Lower leg skin (tissue), 3 donors: ENCODE data around the gene OSBPL9.

Source experiments
- POLR2A ChIP-seq, 2 donors: fragments of 450-650 bp; IDR thresholded peaks; one replicate each; pipeline ENCODE4 v1.6.1; 2016 to 2017; ENCODE audit warnings: antibody characterized with exemption in 2 of 2, mild to moderate bottlenecking in 1 of 2, moderate library complexity in 1 of 2
- TF ChIP-seq, protein P1 (sequence below), 3 donors: fragments of 450-650 bp; IDR thresholded peaks; one replicate each; pipeline ENCODE4 v1.5.1; 2016; ENCODE audit warnings: antibody characterized with exemption in 3 of 3, mild to moderate bottlenecking in 3 of 3, moderate library complexity in 2 of 3

DNA sequence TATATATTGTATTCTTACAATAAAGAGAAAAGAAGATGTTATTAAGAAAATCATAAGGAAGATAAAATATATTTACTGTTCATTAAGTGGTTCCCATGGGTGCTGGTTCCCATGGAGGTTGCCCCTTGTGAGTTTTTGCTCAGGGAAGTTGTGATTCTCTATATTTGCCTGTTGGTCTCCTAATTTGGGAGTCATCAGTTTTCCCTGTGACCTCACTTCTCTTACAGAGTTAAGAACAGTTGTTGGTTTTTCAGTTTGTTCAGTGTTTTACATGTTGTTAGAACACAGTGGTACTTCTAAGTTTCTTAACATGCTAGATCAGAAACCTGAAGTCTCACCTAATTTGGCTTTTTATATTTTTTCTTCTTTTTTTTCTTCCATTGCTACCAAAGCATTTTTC lies 109.2 kb downstream of the OSBPL9 start:
- no peak for TF ChIP-seq POLR2A (IDR thresholded peaks at IDR 0.05)
- TF ChIP-seq, protein P1, sequence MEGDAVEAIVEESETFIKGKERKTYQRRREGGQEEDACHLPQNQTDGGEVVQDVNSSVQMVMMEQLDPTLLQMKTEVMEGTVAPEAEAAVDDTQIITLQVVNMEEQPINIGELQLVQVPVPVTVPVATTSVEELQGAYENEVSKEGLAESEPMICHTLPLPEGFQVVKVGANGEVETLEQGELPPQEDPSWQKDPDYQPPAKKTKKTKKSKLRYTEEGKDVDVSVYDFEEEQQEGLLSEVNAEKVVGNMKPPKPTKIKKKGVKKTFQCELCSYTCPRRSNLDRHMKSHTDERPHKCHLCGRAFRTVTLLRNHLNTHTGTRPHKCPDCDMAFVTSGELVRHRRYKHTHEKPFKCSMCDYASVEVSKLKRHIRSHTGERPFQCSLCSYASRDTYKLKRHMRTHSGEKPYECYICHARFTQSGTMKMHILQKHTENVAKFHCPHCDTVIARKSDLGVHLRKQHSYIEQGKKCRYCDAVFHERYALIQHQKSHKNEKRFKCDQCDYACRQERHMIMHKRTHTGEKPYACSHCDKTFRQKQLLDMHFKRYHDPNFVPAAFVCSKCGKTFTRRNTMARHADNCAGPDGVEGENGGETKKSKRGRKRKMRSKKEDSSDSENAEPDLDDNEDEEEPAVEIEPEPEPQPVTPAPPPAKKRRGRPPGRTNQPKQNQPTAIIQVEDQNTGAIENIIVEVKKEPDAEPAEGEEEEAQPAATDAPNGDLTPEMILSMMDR (IDR thresholded peaks at IDR 0.05), result no peak
